Muscle of leg (tissue), 11 donors: ENCODE results near the gene ZBTB43. TPM values are rescaled to one million over a fixed set of nuclear protein-coding genes. Genes with fewer than 3 reads are reported as not detected.
"Not testable (repeated sequence)": the region's sequence is repeated elsewhere in the genome, so short reads cannot be mapped to it uniquely, and the experiment has no call there.

Source experiments
- DNase-seq: peaks from one replicate; pipeline ENCODE4 v3.0.0; 2013
- H3K27ac ChIP-seq: one replicate; pipeline ENCODE4 v1.5.1; 2013; ENCODE audit warnings: mild to moderate bottlenecking, low read length, control low read depth
- H3K27me3 ChIP-seq: one replicate; pipeline ENCODE4 v1.6.1; 2013; ENCODE audit warnings: low read length; ENCODE audit not compliant: control insufficient read depth, insufficient read depth
- H3K36me3 ChIP-seq: one replicate; pipeline ENCODE4 v1.6.1; 2013; ENCODE audit warnings: low read length; ENCODE audit not compliant: control insufficient read depth, insufficient read depth
- H3K4me1 ChIP-seq: one replicate; pipeline ENCODE4 v1.6.1; 2013; ENCODE audit warnings: low read length; ENCODE audit not compliant: control insufficient read depth, insufficient read depth
- H3K4me3 ChIP-seq: one replicate; pipeline ENCODE4 v1.5.1; 2013; ENCODE audit warnings: low read length, control low read depth
- H3K9me3 ChIP-seq: replicated peaks from 2 replicates; pipeline ENCODE4 v1.6.1; 2013; ENCODE audit warnings: low read depth, low read length; ENCODE audit not compliant: control insufficient read depth
- WGBS: methylation state at CpG from one replicate; pipeline ENCODE4 v1.1.5; 2013; ENCODE audit warnings: missing lambda C conversion rate; ENCODE audit not compliant: insufficient coverage; 5-methylcytosine and 5-hydroxymethylcytosine counted together
- polyA plus RNA-seq, 8 donors: library from polyadenylated mRNA; unstranded; fragments of 120-200 nt; gene quantifications; one replicate each; pipeline versions ENCODE4 v1.2.1 to v1.2.3, GENCODE V29; 2013; ENCODE audit warnings: inconsistent platforms in 1 of 8, low replicate concordance in 1 of 8; ENCODE audit not compliant: insufficient read length in 8 of 8, insufficient read depth in 1 of 8
- total RNA-seq: library from RNA; stranded (reverse); fragments of 120-200 nt; gene quantifications from one replicate; pipeline ENCODE4 v1.2.4, GENCODE V29; 2013

The ZBTB43 gene
- total and polyA plus RNA-seq, 9 donors = 9.7 to 15.6 (median 14.3) TPM

DNA sequence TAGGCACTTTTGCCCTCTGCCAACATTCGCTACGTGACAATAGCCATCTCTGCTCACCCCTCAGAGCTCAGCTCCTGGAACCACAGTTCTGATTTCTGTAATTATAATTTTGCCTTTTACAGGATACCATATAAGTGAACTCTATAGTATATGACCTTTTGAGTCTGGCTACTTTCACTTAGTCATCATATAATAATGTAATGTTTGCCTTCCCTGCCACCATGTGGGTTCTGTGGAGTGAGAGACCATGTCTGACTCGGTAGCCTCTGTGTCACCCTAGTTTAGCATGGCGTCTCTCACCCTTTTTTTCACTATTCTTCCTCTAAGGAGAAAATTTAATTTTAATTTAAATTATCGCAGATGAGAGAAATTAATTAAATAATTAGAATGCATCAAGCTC is 28.9 kb upstream of the ZBTB43 start:
- no peaks in the 10 kb centered on the region for H3K4me1 ChIP-seq
- WGBS = no CpG with 5 or more reads among the region's 5 CpGs
- H3K9me3 ChIP-seq = no peaks in the 10 kb centered on the region
- no peak overlapping the region for H3K4me3 ChIP-seq
- no peak overlapping the region for H3K27ac ChIP-seq
- H3K27me3 ChIP-seq = peaks cover 28% of the 10 kb centered on the region
- H3K36me3 ChIP-seq = no peaks in the 10 kb centered on the region
- no peak for DNase-seq

DNA sequence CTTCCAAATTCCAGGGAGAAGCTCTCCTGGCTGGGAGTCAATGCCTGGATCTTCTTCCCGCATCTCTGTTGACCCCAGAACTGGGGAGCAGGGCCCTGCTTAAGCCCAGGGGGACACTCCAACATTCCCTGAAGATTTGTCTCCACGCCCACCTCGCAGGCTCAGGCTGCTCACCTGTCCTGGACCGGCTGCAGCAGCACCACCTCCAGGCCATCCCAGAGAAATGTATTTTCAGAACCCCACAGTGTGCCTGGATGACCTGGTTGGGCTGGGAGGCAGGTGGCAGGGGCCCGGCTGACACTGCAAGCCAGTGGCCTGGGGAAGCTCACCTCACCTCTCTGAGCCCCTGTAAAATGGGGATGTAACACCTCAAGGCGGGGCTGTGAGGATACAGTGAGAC is 27.1 kb upstream of the ZBTB43 start:
- Histone ChIP-seq H3K27ac (no peak overlapping the region), H3K27me3 (peaks cover 34% of the 10 kb centered on the region), H3K9me3 (no peaks in the 10 kb centered on the region), H3K36me3 (no peaks in the 10 kb centered on the region), H3K4me1 (peaks cover 6% of the 10 kb centered on the region), H3K4me3 (no peak overlapping the region)
- 22% methylated on average over 5 of the region's 6 CpGs for WGBS
- DNase-seq = no peak

DNA sequence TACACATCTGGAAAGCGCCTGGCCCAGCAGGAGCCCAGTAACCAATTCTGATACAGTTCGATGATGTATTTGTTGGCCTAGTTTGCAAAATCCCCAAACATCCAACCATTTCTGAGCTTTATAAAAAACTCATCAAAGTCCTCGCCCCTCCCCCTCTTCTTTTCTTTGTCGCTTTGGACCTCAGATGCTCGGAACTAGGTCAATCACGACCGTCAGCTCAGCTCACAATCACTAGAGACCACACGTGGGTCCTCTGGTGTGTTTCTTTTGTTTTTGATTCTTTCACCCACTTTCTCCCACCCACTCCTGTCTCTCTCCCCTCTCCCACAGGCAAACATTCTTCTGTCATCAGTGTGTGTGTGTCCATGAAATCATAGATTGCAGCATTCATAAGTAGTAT is 26.7 kb upstream of the ZBTB43 start:
- no peaks in the 10 kb centered on the region for H3K36me3 ChIP-seq
- H3K27me3 ChIP-seq = peaks cover 31% of the 10 kb centered on the region
- no peak overlapping the region for H3K27ac ChIP-seq
- H3K4me3 ChIP-seq = no peak overlapping the region
- 82% methylated on average over 2 of the region's 8 CpGs for WGBS
- peaks cover 6% of the 10 kb centered on the region for H3K4me1 ChIP-seq
- no peaks in the 10 kb centered on the region for H3K9me3 ChIP-seq
- no peak for DNase-seq

DNA sequence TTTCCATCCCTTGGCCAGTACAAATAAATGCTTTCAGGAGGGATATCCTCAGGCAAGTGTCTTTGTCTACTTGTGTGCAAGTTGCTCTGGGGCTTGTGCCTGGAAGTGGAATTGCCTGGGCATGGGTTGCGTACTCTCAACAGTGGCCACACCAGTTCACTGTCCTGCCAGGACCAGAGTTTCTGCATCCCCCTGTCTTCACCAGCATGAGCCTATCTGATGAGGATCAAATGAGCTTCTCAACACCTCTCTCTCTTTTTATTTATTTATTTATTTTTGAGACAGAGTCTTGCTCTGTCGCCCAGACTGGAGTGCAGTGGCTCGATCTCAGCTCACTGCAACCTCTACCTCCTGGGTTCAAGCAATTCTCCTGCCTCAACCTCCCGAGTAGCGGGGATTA is 26.1 kb upstream of the ZBTB43 start:
- not testable (repeated sequence) for H3K36me3 ChIP-seq, H3K9me3 ChIP-seq, H3K27ac ChIP-seq, H3K4me1 ChIP-seq, H3K4me3 ChIP-seq, DNase-seq
- 100% methylated on average over 1 of the region's 5 CpGs for WGBS
- H3K27me3 ChIP-seq = peaks cover 31% of the 10 kb centered on the region

DNA sequence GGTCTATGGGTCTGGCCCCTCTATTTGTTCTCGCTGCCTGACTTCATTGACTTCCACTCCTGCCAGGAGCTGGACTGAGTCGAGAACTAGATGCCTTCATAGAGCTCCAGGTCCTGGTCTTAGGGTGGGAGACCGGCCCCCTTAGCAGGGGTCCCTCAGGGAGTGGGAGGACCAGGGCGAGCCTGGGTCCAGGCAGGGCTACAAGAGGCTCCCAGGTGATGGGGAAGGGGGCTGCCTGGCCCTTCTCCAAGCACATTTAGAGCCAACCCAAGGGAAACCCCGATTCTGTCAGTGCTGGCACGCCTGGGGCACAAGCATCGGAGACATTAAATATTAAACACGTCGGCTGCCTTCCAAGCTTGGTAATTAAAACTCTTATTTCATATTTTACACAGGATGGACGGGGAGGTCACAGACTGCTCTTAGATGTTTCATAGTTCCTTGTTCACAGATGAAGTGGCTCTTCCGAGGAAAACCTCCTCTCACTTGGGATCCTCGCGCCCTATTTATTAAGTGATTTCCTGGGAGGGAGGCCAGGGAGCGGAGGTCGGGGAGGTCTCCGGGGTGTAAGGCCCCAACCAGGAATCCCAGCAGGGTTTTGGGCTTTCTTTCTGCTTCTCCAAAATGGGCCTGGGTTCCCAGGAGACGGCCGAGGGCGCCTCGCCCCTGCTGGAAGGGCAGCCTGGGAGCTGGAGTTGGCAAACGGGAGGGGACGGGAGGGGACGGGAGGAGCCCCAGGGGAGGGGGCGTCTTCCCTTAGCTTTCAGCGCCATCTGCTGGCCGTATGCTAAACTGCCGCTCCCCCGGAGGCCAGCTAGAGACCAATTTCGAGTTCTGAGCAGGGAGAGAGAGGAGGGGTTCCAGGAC is 23.4 kb upstream of the ZBTB43 start:
- WGBS = 15% methylated on average over 15 of the region's 29 CpGs
- Histone ChIP-seq H3K4me1 (peaks cover 6% of the 10 kb centered on the region), H3K27ac (no peak overlapping the region), H3K9me3 (no peaks in the 10 kb centered on the region), H3K27me3 (peaks cover 24% of the 10 kb centered on the region), H3K4me3 (no peak overlapping the region), H3K36me3 (no peaks in the 10 kb centered on the region)
- DNase-seq = peak; percentile 80

DNA sequence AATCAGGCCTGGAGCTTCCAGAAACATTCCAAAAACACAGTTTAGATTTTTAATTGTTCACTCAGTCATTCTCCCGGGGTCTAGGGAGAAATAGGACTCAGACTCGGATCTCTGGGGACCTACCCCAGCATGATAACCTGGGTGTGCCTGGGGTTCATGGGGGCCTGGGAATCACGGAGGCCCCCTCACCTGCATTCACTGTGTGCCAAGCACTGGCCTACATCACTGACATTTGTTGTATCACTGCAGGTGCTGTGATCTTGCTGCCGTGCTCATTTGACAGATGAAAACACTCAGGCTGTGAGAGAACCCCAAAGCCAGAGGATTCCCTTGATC is 22.8 kb upstream of the ZBTB43 start:
- DNase-seq = no peak
- H3K4me3 ChIP-seq = no peak overlapping the region
- H3K36me3 ChIP-seq = no peaks in the 10 kb centered on the region
- peaks cover 6% of the 10 kb centered on the region for H3K4me1 ChIP-seq
- H3K27ac ChIP-seq = no peak overlapping the region
- WGBS = 0% methylated on average over 2 of the region's 4 CpGs
- peaks cover 28% of the 10 kb centered on the region for H3K27me3 ChIP-seq
- no peaks in the 10 kb centered on the region for H3K9me3 ChIP-seq

DNA sequence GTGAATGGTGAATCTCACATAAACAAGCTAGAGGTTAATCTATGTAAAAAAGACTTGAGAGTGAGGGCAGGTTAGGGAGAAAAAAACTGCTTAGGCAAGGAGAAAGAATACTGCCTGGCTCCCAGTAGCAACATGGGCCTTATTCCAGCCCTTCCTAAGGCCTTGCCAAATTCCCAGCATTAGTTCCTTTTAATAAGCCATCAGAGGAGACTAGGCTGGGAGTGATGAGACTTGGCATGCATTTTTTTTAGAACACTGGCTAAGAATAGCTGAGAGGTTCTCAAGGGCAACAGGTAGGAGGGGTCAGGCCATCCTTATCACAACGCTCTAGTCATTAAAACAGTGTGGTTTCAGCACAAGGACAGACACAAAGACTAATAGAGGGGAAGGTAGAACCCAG is 20.9 kb upstream of the ZBTB43 start:
- Histone ChIP-seq H3K27me3 (peaks cover 19% of the 10 kb centered on the region), H3K4me1 (peaks cover 6% of the 10 kb centered on the region), H3K27ac (no peak overlapping the region), H3K9me3 (no peaks in the 10 kb centered on the region), H3K4me3 (no peak overlapping the region), H3K36me3 (no peaks in the 10 kb centered on the region)
- DNase-seq = peak; percentile 52
- no CpG with 5 or more reads among the region's 1 CpG for WGBS

DNA sequence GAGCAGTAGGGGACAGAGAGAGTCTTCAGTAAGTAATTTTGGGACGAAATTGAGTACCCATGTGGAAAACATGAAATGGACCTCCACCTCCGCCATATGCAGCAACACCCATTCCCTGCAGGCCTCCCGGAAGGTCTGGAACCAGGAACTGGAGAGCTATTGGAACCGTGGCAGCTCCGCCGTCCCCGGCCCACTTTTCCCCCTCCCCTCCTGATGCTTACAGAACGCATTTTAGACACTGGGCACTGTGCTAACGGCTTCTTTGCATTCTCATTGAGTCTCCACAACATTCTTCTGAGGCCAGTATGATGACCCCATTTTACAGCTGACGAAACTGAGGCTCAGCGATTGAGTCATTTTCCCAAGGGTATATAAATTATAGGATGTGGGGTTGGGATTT is 20.4 kb upstream of the ZBTB43 start:
- Histone ChIP-seq H3K27ac (no peak overlapping the region), H3K36me3 (no peaks in the 10 kb centered on the region), H3K27me3 (peaks cover 19% of the 10 kb centered on the region), H3K4me1 (peaks cover 6% of the 10 kb centered on the region), H3K9me3 (no peaks in the 10 kb centered on the region), H3K4me3 (no peak overlapping the region)
- WGBS = 89% methylated on average over 9 of the region's 11 CpGs
- DNase-seq = no peak

DNA sequence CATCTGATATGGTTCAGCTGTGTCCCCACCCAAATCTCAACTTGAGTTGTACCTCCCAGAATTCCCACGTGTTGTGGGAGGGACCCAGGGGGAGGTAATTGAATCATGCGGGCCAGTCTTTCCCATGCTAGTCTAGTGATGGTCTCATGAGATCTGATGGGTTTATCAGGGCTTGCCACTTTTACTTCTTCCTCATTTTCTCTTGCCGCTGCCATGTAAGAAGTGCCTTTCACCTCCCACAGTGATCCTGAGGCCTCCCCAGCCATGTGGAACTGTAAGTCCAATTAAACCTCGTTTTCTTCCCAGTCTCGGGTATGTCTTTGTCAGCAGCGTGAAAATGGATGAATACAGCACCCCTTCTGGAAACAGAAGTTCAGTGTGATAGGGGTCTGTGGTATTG is 20.0 kb upstream of the ZBTB43 start:
- H3K4me1 ChIP-seq, DNase-seq, H3K9me3 ChIP-seq, H3K4me3 ChIP-seq, H3K27ac ChIP-seq, H3K36me3 ChIP-seq: not testable (repeated sequence)
- H3K27me3 ChIP-seq = peaks cover 20% of the 10 kb centered on the region
- WGBS = 87% methylated on average over 3 of the region's 6 CpGs

DNA sequence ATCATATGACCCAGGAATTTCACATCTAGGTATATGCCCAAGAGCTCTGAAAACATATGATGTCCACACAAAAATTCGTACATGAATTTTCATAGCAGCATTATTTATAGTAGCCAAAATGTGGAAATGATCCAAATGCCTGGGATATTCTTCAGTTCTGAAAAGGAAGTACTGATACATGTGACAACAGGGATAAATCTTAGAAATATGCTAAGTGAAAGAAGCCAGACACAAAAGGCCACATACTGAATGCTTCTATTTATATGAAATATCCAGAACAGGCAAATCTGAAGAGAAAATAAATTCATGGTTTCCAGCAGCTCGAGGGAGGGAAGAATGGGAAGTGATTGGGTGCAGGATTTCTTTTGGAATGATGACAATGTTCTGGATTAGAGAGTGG is 16.8 kb upstream of the ZBTB43 start:
- Histone ChIP-seq H3K27me3 (peaks cover 21% of the 10 kb centered on the region), H3K4me1 (peaks cover 4% of the 10 kb centered on the region), H3K4me3 (no peak overlapping the region), H3K36me3 (no peaks in the 10 kb centered on the region), H3K9me3 (no peaks in the 10 kb centered on the region), H3K27ac (no peak overlapping the region)
- DNase-seq = no peak
- no CpG with 5 or more reads among the region's 2 CpGs for WGBS
